Caki2 (cell line): ENCODE results near the gene SETD3. TPM values are rescaled to one million over a fixed set of nuclear protein-coding genes. Genes with fewer than 3 reads are reported as not detected.

Experiments used
- DNase-seq: peaks from one replicate; pipeline ENCODE4 v3.0.0-alpha.2; 2015; ENCODE audit warnings: low read depth
- in situ Hi-C: cut with HindIII; loops from 2 replicates; pipeline ENCODE4 v1.10.0; 2016; ENCODE audit warnings: low sequenced_read_pairs, low pct_unique_long_range_greater_than_20kb, mixed read lengths
- total RNA-seq: library from RNA; depleted of rRNA; stranded (reverse); fragments of >200 nt; shearing (Covaris generic); gene quantifications from 2 replicates; pipeline ENCODE4 v1.2.3, GENCODE V29; 2014; ENCODE audit warnings: low replicate concordance

SETD3 gene
- total RNA-seq, 1 experiment from 2014 or later = 27.9 TPM

GRCh38 chr14:99507860-99508640, 27.4 kb upstream of the SETD3 start:
- no peak for DNase-seq
- in situ Hi-C loops = no loop called here

GRCh38 chr14:99506276-99506675, 25.6 kb upstream of the SETD3 start:
- DNase-seq = no peak
- in situ Hi-C loops = no loop called here

- DNase-seq = no peak
- in situ Hi-C loops = no loop called here
Observed at GRCh38 chr14:99505089-99505488, 24.4 kb upstream of the SETD3 start.

- in situ Hi-C loops = no loop called here
- DNase-seq = no peak
Observed at GRCh38 chr14:99503848-99504453, 23.3 kb upstream of the SETD3 start.

- in situ Hi-C loops = no loop called here
- DNase-seq = no peak
Observed at GRCh38 chr14:99502989-99503421, 22.3 kb upstream of the SETD3 start.

- DNase-seq = no peak
- in situ Hi-C loops = no loop called here
Observed at GRCh38 chr14:99497894-99498293, 17.2 kb upstream of the SETD3 start.

- DNase-seq = no peak
- in situ Hi-C loops = no loop called here
Observed at GRCh38 chr14:99497341-99497740, 16.7 kb upstream of the SETD3 start.

GRCh38 chr14:99484106-99484505, 3.4 kb upstream of the SETD3 start:
- DNase-seq = no peak
- in situ Hi-C loops = no loop called here

GRCh38 chr14:99481745-99482099, 1.1 kb upstream of the SETD3 start:
- in situ Hi-C loops = no loop called here
- no peak for DNase-seq

GRCh38 chr14:99480917-99481744, 472 bp upstream of the SETD3 start, which contains the start of gene CCNK:
Gene CCNK (plus strand): TSS chr14:99481409. CDS start chr14:99492678, 11,269 bp downstream.
- in situ Hi-C loops = no loop called here
- peak; percentile 99 for DNase-seq

GRCh38 chr14:99479160-99479905, 1.3 kb downstream of the SETD3 start:
- no peak for DNase-seq
- in situ Hi-C loops = no loop called here

GRCh38 chr14:99478128-99478527, 2.5 kb downstream of the SETD3 start:
- no peak for DNase-seq
- in situ Hi-C loops = no loop called here

- in situ Hi-C loops = no loop called here
- DNase-seq = no peak
Observed at GRCh38 chr14:99476864-99477263, 3.8 kb downstream of the SETD3 start.

- DNase-seq = no peak
- in situ Hi-C loops = no loop called here
Observed at GRCh38 chr14:99475660-99476059, 5.0 kb downstream of the SETD3 start.

- in situ Hi-C loops = no loop called here
- DNase-seq = no peak
Observed at GRCh38 chr14:99475179-99475578, 5.5 kb downstream of the SETD3 start.

- in situ Hi-C loops = no loop called here
- DNase-seq = no peak
Observed at GRCh38 chr14:99473458-99473857, 7.2 kb downstream of the SETD3 start.

GRCh38 chr14:99472937-99473336, 7.7 kb downstream of the SETD3 start:
- no peak for DNase-seq
- in situ Hi-C loops = no loop called here

- DNase-seq = no peak
- in situ Hi-C loops = no loop called here
Observed at GRCh38 chr14:99471731-99472130, 8.9 kb downstream of the SETD3 start.
